HCT116 (cell line): Measurements from ENCODE around the gene SLC4A7. TPM values are rescaled to one million over a fixed set of nuclear protein-coding genes. Genes with fewer than 3 reads are reported as not detected.

ENCODE experiments used
- ATAC-seq: fragments of 200-7000 bp; cut with Tn5 transposase; 2 replicates; pipeline ENCODE4 v1.9.1; 2020; ENCODE audit warnings: mild to moderate bottlenecking, moderate library complexity
- BruUV-seq: library from RNA; stranded (reverse); fragments of 400-500 nt; replicated peaks from 2 replicates; lab custom pipeline; 2021; lab: Mats Ljungman, UMichigan
- CTCF ChIA-PET: fragments of 300-600 bp; sonication (Branson Sonifier 250); formaldehyde crosslinking; loops from one replicate; lab custom pipeline; 2021; ENCODE audit warnings: antibody characterized with exemption; lab: Charles Lee
- POLR2A ChIA-PET: fragments of 300-600, 350-600 bp; sonication (Branson Sonifier 250); formaldehyde crosslinking; loops from one replicate; lab custom pipeline; 2021; ENCODE audit warnings: antibody characterized with exemption; lab: Charles Lee
- RAD21 ChIA-PET, 2 experiments: fragments of 300-600 bp; sonication (Branson Sonifier 250); formaldehyde crosslinking; loops; one replicate each; lab custom pipeline; 2023; ENCODE audit warnings: low total read pairs in 2 of 2; ENCODE audit not compliant: uncharacterized antibody in 2 of 2, unreplicated experiment in 2 of 2, low non-redundant PET in 1 of 2; lab: Charles Lee
- DNase-seq: peaks from one replicate; pipeline ENCODE4 v3.0.0-alpha.2; 2010; ENCODE audit warnings: low read depth, low spot score
- H2AFZ ChIP-seq: fragments of 200-600 bp; shearing (Covaris generic), sonication (generic); 2 replicates; pipeline ENCODE4 v1.6.1; 2017; ENCODE audit warnings: low read depth, mixed run types, mixed read lengths, antibody characterized with exemption, low read length; ENCODE audit not compliant: poor library complexity, severe bottlenecking
- H3K27ac ChIP-seq: 2 replicates; pipeline ENCODE4 v1.5.1; 2012; ENCODE audit warnings: low read depth, low read length
- H3K27me3 ChIP-seq: fragments of 200-600 bp; sonication (generic); 2 replicates; pipeline ENCODE4 v1.6.1; 2016; ENCODE audit warnings: mixed run types, low read length, mixed read lengths; ENCODE audit not compliant: insufficient read depth
- H3K36me3 ChIP-seq, 2 experiments: fragments of 200-500 bp in 1 of 2; fragments of 200-600 bp in 1 of 2; sonication (Bioruptor generic) in 1 of 2; sonication (generic) in 1 of 2; 2 replicates each; pipeline versions ENCODE4 v1.5.1 to v1.6.1; 2014 to 2016; ENCODE audit warnings: low read length in 2 of 2, inconsistent platforms in 1 of 2, mixed read lengths in 1 of 2, mixed run types in 1 of 2; ENCODE audit not compliant: insufficient read depth in 2 of 2, control insufficient read depth in 1 of 2
- H3K4me1 ChIP-seq, 2 experiments: fragments of 200-600 bp in 1 of 2; sonication (generic) in 1 of 2; 2 replicates each; pipeline versions ENCODE4 v1.5.1 to v1.6.1; 2012 to 2017; ENCODE audit warnings: low read length in 2 of 2, inconsistent platforms in 1 of 2, mild to moderate bottlenecking in 1 of 2, mixed read lengths in 1 of 2, mixed run types in 1 of 2, moderate library complexity in 1 of 2; ENCODE audit not compliant: insufficient read depth in 2 of 2, control insufficient read depth in 1 of 2
- H3K4me2 ChIP-seq: fragments of 200-600 bp; sonication (generic); 2 replicates; pipeline ENCODE4 v1.6.1; 2017; ENCODE audit warnings: mixed run types, low read length, mixed read lengths
- H3K4me3 ChIP-seq, 2 experiments: fragments of 200-600 bp in 1 of 2; sonication (generic) in 1 of 2; replicated peaks in 1 of 2; 2 replicates each; pipeline ENCODE4 v1.5.1; 2011 to 2016; ENCODE audit warnings: low read length in 2 of 2, control low read depth in 1 of 2, low read depth in 1 of 2, mild to moderate bottlenecking in 1 of 2, mixed read lengths in 1 of 2, mixed run types in 1 of 2
- H3K79me2 ChIP-seq: fragments of 200-600 bp; sonication (generic); 2 replicates; pipeline ENCODE4 v1.6.1; 2017; ENCODE audit warnings: mild to moderate bottlenecking, mixed run types, low read length, moderate library complexity, mixed read lengths; ENCODE audit not compliant: insufficient read depth
- H3K9ac ChIP-seq: fragments of 200-600 bp; sonication (generic); 2 replicates; pipeline ENCODE4 v1.6.1; 2016; ENCODE audit warnings: low read length, mixed read lengths
- H3K9me2 ChIP-seq: fragments of 200-600 bp; sonication (generic), shearing (Covaris generic); 2 replicates; pipeline ENCODE4 v1.6.1; 2017; ENCODE audit warnings: mixed run types, mild to moderate bottlenecking, moderate library complexity; ENCODE audit not compliant: insufficient read depth
- H3K9me3 ChIP-seq, 2 experiments: fragments of 200-500 bp in 1 of 2; fragments of 200-600 bp in 1 of 2; sonication (Bioruptor generic) in 1 of 2; sonication (generic) in 1 of 2; 2 replicates each; pipeline ENCODE4 v1.6.1; 2014 to 2017; ENCODE audit warnings: low read length in 2 of 2, mixed read lengths in 2 of 2, inconsistent platforms in 1 of 2, low read depth in 1 of 2, mild to moderate bottlenecking in 1 of 2, mixed run types in 1 of 2, moderate library complexity in 1 of 2; ENCODE audit not compliant: control insufficient read depth in 1 of 2, insufficient read depth in 1 of 2
- H4K20me1 ChIP-seq: fragments of 200-600 bp; sonication (generic), shearing (Covaris generic); 2 replicates; pipeline ENCODE4 v1.6.1; 2017; ENCODE audit warnings: mixed run types, mild to moderate bottlenecking, moderate library complexity; ENCODE audit not compliant: insufficient read depth
- CBX3 ChIP-seq: IDR thresholded peaks from 2 replicates; pipeline ENCODE4 v1.6.1; 2012; ENCODE audit warnings: low read depth
- CEBPB ChIP-seq: IDR thresholded peaks from 2 replicates; pipeline ENCODE4 v1.6.1; 2012; ENCODE audit warnings: low read depth
- ELF1 ChIP-seq: IDR thresholded peaks from 2 replicates; pipeline ENCODE4 v1.6.1; 2012; ENCODE audit warnings: low read depth, borderline replicate concordance
- EZH2 ChIP-seq: fragments of 200-600 bp; sonication (generic); IDR thresholded peaks from 2 replicates; pipeline ENCODE4 v1.6.1; 2017; ENCODE audit warnings: antibody characterized with exemption, mixed run types
- EZH2phosphoT487 ChIP-seq: fragments of 200-600 bp; IDR thresholded peaks from 2 replicates; pipeline ENCODE4 v1.6.1; 2018; ENCODE audit warnings: antibody characterized with exemption, borderline replicate concordance
- POLR2A ChIP-seq: IDR thresholded peaks from 2 replicates; pipeline ENCODE4 v1.7.0; 2011; ENCODE audit warnings: borderline replicate concordance; ENCODE audit not compliant: insufficient read depth, insufficient read length; ENCODE audit errors: extremely low read depth
- SRF ChIP-seq: IDR thresholded peaks from 2 replicates; pipeline ENCODE4 v1.6.1; 2012; ENCODE audit warnings: low read depth
- TCF7L2 ChIP-seq: IDR thresholded peaks from 2 replicates; pipeline ENCODE4 v1.7.0; 2011; ENCODE audit warnings: borderline replicate concordance, inconsistent platforms; ENCODE audit not compliant: insufficient read depth, insufficient read length; ENCODE audit errors: extremely low read depth
- YY1 ChIP-seq: IDR thresholded peaks from 2 replicates; pipeline ENCODE4 v1.6.1; 2011; ENCODE audit warnings: low read length, low read depth, moderate library complexity, mild to moderate bottlenecking; ENCODE audit not compliant: insufficient replicate concordance; ENCODE audit errors: extremely low read depth
- ZFX ChIP-seq: fragments of 450-650 bp; IDR thresholded peaks from 2 replicates; pipeline ENCODE4 v1.6.1; 2017
- ZNF274 ChIP-seq: fragments of 200-500 bp; sonication (Bioruptor generic); IDR thresholded peaks from 2 replicates; pipeline ENCODE4 v1.6.1; 2014; ENCODE audit warnings: mild to moderate bottlenecking, low read depth, low read length, inconsistent platforms
- intact Hi-C: fragments of 100-400 bp; cut with micrococcal nuclease; formaldehyde crosslinking; loops from 2 replicates; pipeline ENCODE4 v1.10.0; 2022
- total RNA-seq: library from RNA; stranded (reverse); gene quantifications from one replicate; pipeline ENCODE4 v1.2.1, GENCODE V29; 2021; ENCODE audit not compliant: unreplicated experiment
- TF ChIP-seq, protein P1 (sequence below): IDR thresholded peaks from 2 replicates; pipeline ENCODE4 v1.6.1; 2011; ENCODE audit warnings: mild to moderate bottlenecking, low read length, moderate library complexity; ENCODE audit not compliant: insufficient replicate concordance; ENCODE audit errors: extremely low read depth
- TF ChIP-seq, protein P2 (sequence below): IDR thresholded peaks from 2 replicates; pipeline ENCODE4 v1.6.1; 2012
- TF ChIP-seq, protein P3 (sequence below): IDR thresholded peaks from 2 replicates; pipeline ENCODE4 v1.6.1; 2012; ENCODE audit warnings: low read depth

Gene SLC4A7
- total RNA-seq, 1 experiment from 2014 or later: 37.6 TPM

DNA sequence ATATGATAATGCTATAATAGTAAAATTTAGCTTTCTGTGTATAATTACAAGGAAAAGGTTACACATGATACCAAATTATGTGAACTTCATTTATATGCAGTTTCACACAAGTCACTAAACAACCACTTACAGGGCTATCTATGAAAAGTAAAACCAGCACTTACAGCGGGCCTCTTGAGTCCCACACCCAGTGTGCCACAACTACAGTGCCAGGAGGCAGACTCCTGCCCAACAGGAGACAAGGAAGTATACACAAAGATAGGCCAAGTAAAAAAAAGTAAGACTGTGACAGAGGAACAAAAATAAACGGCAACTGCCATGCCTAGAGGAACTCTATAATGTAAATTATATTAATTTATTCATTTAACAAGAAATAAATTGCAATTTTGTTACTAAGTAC lies 61.6 kb downstream of the SLC4A7 start:
- CTCF ChIA-PET: no interaction called here
- Histone ChIP-seq H2AFZ (no peak overlapping the region), H3K9me3 (no peaks in the 10 kb centered on the region), H3K9me2 (no peaks in the 10 kb centered on the region), H3K27ac (no peak overlapping the region), H3K79me2 (no peaks in the 10 kb centered on the region; the same call in 1 of the 2 replicates), H3K27me3 (no peaks in the 10 kb centered on the region), H3K36me3 (peaks cover 10 to 14% of the 10 kb centered on the region in 2 experiments; a peak in 3 of 4 replicates), H3K4me3 (no peak overlapping the region), H3K4me2 (no peak overlapping the region), H3K4me1 (peaks cover 0 to 4% of the 10 kb centered on the region in 2 experiments; a peak in 1 of 4 replicates), H3K9ac (no peak overlapping the region), H4K20me1 (no peaks in the 10 kb centered on the region)
- ATAC-seq (no peak), DNase-seq (no peak)
- intact Hi-C loops: no loop called here
- no TSS peak for BruUV-seq
- TF ChIP-seq EZH2phosphoT487 (no peak), SRF (no peak), ZFX (no peak), ZNF274 (no peak), EZH2 (no peak), POLR2A (no peak), CBX3 (no peak), ELF1 (no peak), TCF7L2 (no peak), CEBPB (no peak), YY1 (no peak)
- TF ChIP-seq, protein P1, sequence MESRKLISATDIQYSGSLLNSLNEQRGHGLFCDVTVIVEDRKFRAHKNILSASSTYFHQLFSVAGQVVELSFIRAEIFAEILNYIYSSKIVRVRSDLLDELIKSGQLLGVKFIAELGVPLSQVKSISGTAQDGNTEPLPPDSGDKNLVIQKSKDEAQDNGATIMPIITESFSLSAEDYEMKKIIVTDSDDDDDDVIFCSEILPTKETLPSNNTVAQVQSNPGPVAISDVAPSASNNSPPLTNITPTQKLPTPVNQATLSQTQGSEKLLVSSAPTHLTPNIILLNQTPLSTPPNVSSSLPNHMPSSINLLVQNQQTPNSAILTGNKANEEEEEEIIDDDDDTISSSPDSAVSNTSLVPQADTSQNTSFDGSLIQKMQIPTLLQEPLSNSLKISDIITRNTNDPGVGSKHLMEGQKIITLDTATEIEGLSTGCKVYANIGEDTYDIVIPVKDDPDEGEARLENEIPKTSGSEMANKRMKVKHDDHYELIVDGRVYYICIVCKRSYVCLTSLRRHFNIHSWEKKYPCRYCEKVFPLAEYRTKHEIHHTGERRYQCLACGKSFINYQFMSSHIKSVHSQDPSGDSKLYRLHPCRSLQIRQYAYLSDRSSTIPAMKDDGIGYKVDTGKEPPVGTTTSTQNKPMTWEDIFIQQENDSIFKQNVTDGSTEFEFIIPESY: no peak
- TF ChIP-seq, protein P2, sequence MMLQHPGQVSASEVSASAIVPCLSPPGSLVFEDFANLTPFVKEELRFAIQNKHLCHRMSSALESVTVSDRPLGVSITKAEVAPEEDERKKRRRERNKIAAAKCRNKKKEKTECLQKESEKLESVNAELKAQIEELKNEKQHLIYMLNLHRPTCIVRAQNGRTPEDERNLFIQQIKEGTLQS: no peak
- TF ChIP-seq, protein P3, sequence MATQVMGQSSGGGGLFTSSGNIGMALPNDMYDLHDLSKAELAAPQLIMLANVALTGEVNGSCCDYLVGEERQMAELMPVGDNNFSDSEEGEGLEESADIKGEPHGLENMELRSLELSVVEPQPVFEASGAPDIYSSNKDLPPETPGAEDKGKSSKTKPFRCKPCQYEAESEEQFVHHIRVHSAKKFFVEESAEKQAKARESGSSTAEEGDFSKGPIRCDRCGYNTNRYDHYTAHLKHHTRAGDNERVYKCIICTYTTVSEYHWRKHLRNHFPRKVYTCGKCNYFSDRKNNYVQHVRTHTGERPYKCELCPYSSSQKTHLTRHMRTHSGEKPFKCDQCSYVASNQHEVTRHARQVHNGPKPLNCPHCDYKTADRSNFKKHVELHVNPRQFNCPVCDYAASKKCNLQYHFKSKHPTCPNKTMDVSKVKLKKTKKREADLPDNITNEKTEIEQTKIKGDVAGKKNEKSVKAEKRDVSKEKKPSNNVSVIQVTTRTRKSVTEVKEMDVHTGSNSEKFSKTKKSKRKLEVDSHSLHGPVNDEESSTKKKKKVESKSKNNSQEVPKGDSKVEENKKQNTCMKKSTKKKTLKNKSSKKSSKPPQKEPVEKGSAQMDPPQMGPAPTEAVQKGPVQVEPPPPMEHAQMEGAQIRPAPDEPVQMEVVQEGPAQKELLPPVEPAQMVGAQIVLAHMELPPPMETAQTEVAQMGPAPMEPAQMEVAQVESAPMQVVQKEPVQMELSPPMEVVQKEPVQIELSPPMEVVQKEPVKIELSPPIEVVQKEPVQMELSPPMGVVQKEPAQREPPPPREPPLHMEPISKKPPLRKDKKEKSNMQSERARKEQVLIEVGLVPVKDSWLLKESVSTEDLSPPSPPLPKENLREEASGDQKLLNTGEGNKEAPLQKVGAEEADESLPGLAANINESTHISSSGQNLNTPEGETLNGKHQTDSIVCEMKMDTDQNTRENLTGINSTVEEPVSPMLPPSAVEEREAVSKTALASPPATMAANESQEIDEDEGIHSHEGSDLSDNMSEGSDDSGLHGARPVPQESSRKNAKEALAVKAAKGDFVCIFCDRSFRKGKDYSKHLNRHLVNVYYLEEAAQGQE: no peak
- RAD21 ChIA-PET: no interaction called here
- POLR2A ChIA-PET: no interaction called here
